K562 (cell line): Measurements from ENCODE around the gene FAM219A. TPM values are rescaled to one million over a fixed set of nuclear protein-coding genes. Genes with fewer than 3 reads are reported as not detected.
A peak's percentile ranks its signal among the peaks of the same experiment; 100 is the strongest.

Experiments used
- ATAC-seq: fragments of 200-7000 bp; cut with Tn5 transposase; 3 replicates; pipeline ENCODE4 v1.9.1; 2020; ENCODE audit warnings: moderate library complexity
- BruUV-seq: library from RNA; stranded (reverse); fragments of 400-500 nt; replicated peaks from 2 replicates; lab custom pipeline; 2021; lab: Mats Ljungman, UMichigan
- CTCF ChIA-PET: fragments of 300-600 bp; formaldehyde crosslinking; extraction: SDS; loops from one replicate; lab custom pipeline; 2021; ENCODE audit warnings: low intra/inter-chr PET ratio; lab: Yijun Ruan, JAX
- POLR2A ChIA-PET: fragments of 300-600, 350-650 bp; sonication (Branson Sonifier 250); formaldehyde crosslinking; extraction: SDS; loops from one replicate; lab custom pipeline; 2021; ENCODE audit warnings: antibody characterized with exemption, inconsistent platforms; lab: Yijun Ruan, JAX
- DNase-seq, 4 experiments: peaks; one replicate each; pipeline versions ENCODE4 v3.0.0 to v3.0.0-alpha.2; 2011 to 2018; ENCODE audit warnings: low spot score in 3 of 4, mixed read lengths in 3 of 4; ENCODE audit errors: extremely low read depth in 1 of 4
- FAIRE-seq: peaks from 2 replicates; lab custom pipeline; 2011; peaks lifted over from hg19 to GRCh38; lab: Jason Lieb, UNC
- H2AFZ ChIP-seq: 2 replicates; pipeline ENCODE4 v1.6.0; 2011; ENCODE audit warnings: low read depth, low read length, control low read depth, inconsistent platforms
- H3K27ac ChIP-seq: fragments of 200-600 bp; 3 replicates; pipeline ENCODE4 v1.8.0; 2011; ENCODE audit warnings: low read depth, mild to moderate bottlenecking, control low read depth, inconsistent platforms, low read length, moderate library complexity, mixed read lengths; ENCODE audit errors: extremely low read depth
- H3K27me3 ChIP-seq, 2 experiments: fragments of 300-600 bp in 1 of 2; 2 replicates in 1 of 2; 3 replicates in 1 of 2; pipeline versions ENCODE4 v1.6.0 to v1.8.0; 2011; ENCODE audit warnings: inconsistent platforms in 2 of 2, low read length in 2 of 2, mild to moderate bottlenecking in 1 of 2, mixed read lengths in 1 of 2, moderate library complexity in 1 of 2; ENCODE audit not compliant: control insufficient read depth in 2 of 2, insufficient read depth in 2 of 2
- H3K36me3 ChIP-seq: fragments of 300-600 bp; 3 replicates; pipeline ENCODE4 v1.8.0; 2011; ENCODE audit warnings: mild to moderate bottlenecking, low read length, inconsistent platforms; ENCODE audit not compliant: control insufficient read depth, insufficient read depth
- H3K4me1 ChIP-seq, 2 experiments: fragments of 200-600 bp in 1 of 2; replicated peaks in 1 of 2; 2 replicates in 1 of 2; 3 replicates in 1 of 2; pipeline versions ENCODE4 v1.5.1 to v1.8.0; 2011; ENCODE audit warnings: inconsistent platforms in 2 of 2, low read length in 2 of 2, mild to moderate bottlenecking in 1 of 2, mixed read lengths in 1 of 2, moderate library complexity in 1 of 2; ENCODE audit not compliant: control insufficient read depth in 2 of 2, insufficient read depth in 2 of 2
- H3K4me2 ChIP-seq: 2 replicates; pipeline ENCODE4 v1.6.1; 2011; ENCODE audit warnings: low read length, control low read depth, inconsistent platforms, mixed read lengths; ENCODE audit not compliant: insufficient read depth
- H3K4me3 ChIP-seq: fragments of 200-600 bp; sonication (generic), shearing (Covaris generic); 2 replicates; pipeline ENCODE4 v1.5.1; 2016; ENCODE audit warnings: control low read depth, inconsistent platforms
- H3K79me2 ChIP-seq: fragments of 200-600 bp; 3 replicates; pipeline ENCODE4 v1.8.0; 2011; ENCODE audit warnings: low read length, inconsistent platforms; ENCODE audit not compliant: control insufficient read depth, insufficient read depth
- H3K9ac ChIP-seq, 2 experiments: 2 replicates each; pipeline versions ENCODE4 v1.6.0 to v1.6.1; 2011; ENCODE audit warnings: low read depth in 2 of 2, low read length in 2 of 2, control low read depth in 1 of 2, inconsistent platforms in 1 of 2, mild to moderate bottlenecking in 1 of 2, mixed read lengths in 1 of 2; ENCODE audit not compliant: insufficient read depth in 1 of 2
- H3K9me1 ChIP-seq: one replicate; pipeline ENCODE4 v1.6.0; 2011; ENCODE audit warnings: inconsistent platforms, mild to moderate bottlenecking, low read length, moderate library complexity; ENCODE audit not compliant: control insufficient read depth, insufficient read depth
- H3K9me3 ChIP-seq: replicated peaks from 2 replicates; pipeline ENCODE4 v1.5.1; 2011; ENCODE audit warnings: low read depth, low read length, inconsistent platforms; ENCODE audit not compliant: control insufficient read depth, insufficient read depth
- H4K20me1 ChIP-seq: replicated peaks from 2 replicates; pipeline ENCODE4 v1.6.1; 2011; ENCODE audit warnings: low read length, inconsistent platforms, mixed read lengths; ENCODE audit not compliant: control insufficient read depth, insufficient read depth
- DLX4 ChIP-seq: fragments of 250-450 bp; sonication (Bioruptor Pico); IDR thresholded peaks from 2 replicates; pipeline ENCODE4 v1.6.1; 2021; ENCODE audit warnings: mild to moderate bottlenecking
- EZH2 ChIP-seq: IDR thresholded peaks from 2 replicates; pipeline ENCODE4 v1.6.1; 2012; ENCODE audit warnings: low read depth, mild to moderate bottlenecking, inconsistent platforms, low read length, borderline replicate concordance
- NR0B1 ChIP-seq: fragments of 450-650 bp; IDR thresholded peaks from one replicate; pipeline ENCODE4 v1.6.1; 2018; ENCODE audit warnings: mild to moderate bottlenecking, moderate library complexity; ENCODE audit not compliant: partially characterized antibody
- TRIM24 ChIP-seq, 2 experiments: fragments of 450-650 bp; IDR thresholded peaks; 2 replicates each; pipeline ENCODE4 v1.6.1; 2016
- ZNF121 ChIP-seq: sonication (generic); formaldehyde crosslinking; conservative IDR thresholded peaks from 2 replicates; pipeline ENCODE4 v1.8.0; 2022; ENCODE audit warnings: missing genetic modification reagents
- ZNF696 ChIP-seq: fragments of 250-450 bp; sonication (Bioruptor Pico); conservative IDR thresholded peaks from 2 replicates; pipeline ENCODE4 v1.4.0; 2020; ENCODE audit warnings: mild to moderate bottlenecking, moderate library complexity
- WGBS: fragments of 100-300 bp; shearing (Covaris generic); methylation state at CpG from one replicate; pipeline ENCODE4 v1.1.6; 2016; ENCODE audit warnings: low coverage, mixed read lengths; ENCODE audit not compliant: insufficient coverage; ENCODE audit errors: missing lambda C conversion rate; 5-methylcytosine and 5-hydroxymethylcytosine counted together
- in situ Hi-C: fragments of 300-500 bp; cut with MboI; formaldehyde crosslinking; loops from 4 replicates; pipeline ENCODE4 v1.15.0; 2018; ENCODE audit warnings: inconsistent platforms, mixed read lengths
- intact Hi-C: fragments of 100-400 bp; cut with micrococcal nuclease; formaldehyde crosslinking; loops from 2 replicates; pipeline ENCODE4 v1.14.2; 2022
- polyA plus RNA-seq, 8 experiments: library from polyadenylated mRNA; depleted of rRNA in 4 of 8; stranded (reverse) in 5 of 8; unstranded in 3 of 8; fragments of >200 nt; fragmentation: Nextera tagmentation in 2 of 8; fragmentation: Illumina TruSeq in 1 of 8; extraction: Ambion mirVana in 2 of 8; extraction: Trizol in 1 of 8; gene quantifications; 2 replicates each; pipeline versions ENCODE4 v1.2.1 to v1.2.3, GENCODE V29; 2011 to 2014; ENCODE audit warnings: inconsistent platforms in 1 of 8, missing spikeins in 1 of 8
- total RNA-seq, 7 experiments: library from RNA; depleted of rRNA in 6 of 7; stranded (reverse); fragments of >200 nt in 6 of 7; fragmentation: Illumina TruSeq in 2 of 7; extraction: Trizol in 2 of 7; gene quantifications; 2 replicates each; pipeline versions ENCODE4 v1.2.1 to v1.2.3, GENCODE V29; 2011 to 2021; ENCODE audit warnings: low replicate concordance in 1 of 7
- TF ChIP-seq, protein P1 (sequence below): sonication (generic); formaldehyde crosslinking; IDR thresholded peaks from 2 replicates; pipeline ENCODE4 v1.9.0; 2022; ENCODE audit warnings: mild to moderate bottlenecking, missing genetic modification reagents
- TF ChIP-seq, protein P2 (sequence below), 2 experiments: IDR thresholded peaks in 1 of 2; conservative IDR thresholded peaks in 1 of 2; 2 replicates each; pipeline ENCODE4 v1.6.1; 2016; ENCODE audit warnings: low read depth in 2 of 2, mild to moderate bottlenecking in 1 of 2, missing compliant biosample characterization in 1 of 2, missing genetic modification characterization in 1 of 2, moderate library complexity in 1 of 2

FAM219A gene
- total and polyA plus RNA-seq, 9 of the 15 experiments (the other 6 are each of a cell fraction or from before 2014, with no cell fraction given): 0.63 to 8.6 (median 2.9) TPM

DNA sequence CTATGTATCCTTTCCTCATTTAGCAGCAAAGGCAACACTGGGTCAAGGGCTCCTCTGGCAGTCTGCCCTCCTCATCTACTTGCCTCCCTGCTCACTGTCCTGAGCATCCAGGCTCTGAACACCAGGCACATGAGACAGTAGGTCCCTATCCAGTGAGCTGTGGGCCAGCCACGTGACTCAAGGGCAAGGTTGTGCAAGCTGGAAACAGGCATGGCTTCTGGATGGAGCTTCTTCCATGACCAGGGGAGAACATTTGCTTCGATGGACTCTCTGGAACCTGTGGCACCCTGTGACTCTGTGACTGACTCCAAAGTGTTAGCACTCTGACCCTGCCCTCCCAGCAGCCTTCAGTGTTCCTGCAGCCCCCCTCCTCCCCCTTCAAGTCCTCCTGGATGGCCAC, 33.2 kb upstream of the FAM219A start:
- ChIA-PET CTCF (no interaction called here), POLR2A (no interaction called here)
- Histone ChIP-seq H3K79me2 (no peaks in the 10 kb centered on the region), H3K9ac (no peak overlapping the region), H2AFZ (no peak overlapping the region), H3K4me3 (no peak overlapping the region), H3K4me1 (no peaks in the 10 kb centered on the region), H3K4me2 (no peak overlapping the region), H3K27ac (no peak overlapping the region), H3K36me3 (no peaks in the 10 kb centered on the region), H3K9me3 (no peaks in the 10 kb centered on the region), H4K20me1 (peaks cover 4% of the 10 kb centered on the region; the same call in 1 of the 2 replicates), H3K27me3 (peaks cover 0 to 7% of the 10 kb centered on the region in 2 experiments; a peak in 2 of 5 replicates), H3K9me1 (no peaks in the 10 kb centered on the region)
- intact Hi-C loops (no loop called here), in situ Hi-C loops (loop anchor here (10.0 kb wide), 1 partner anchor 67 kb away; no protein-coding TSS in a partner anchor)
- ATAC-seq (no peak), DNase-seq (no peak), FAIRE-seq (no peak)
- TF ChIP-seq EZH2: no peak
- TF ChIP-seq, protein P1, sequence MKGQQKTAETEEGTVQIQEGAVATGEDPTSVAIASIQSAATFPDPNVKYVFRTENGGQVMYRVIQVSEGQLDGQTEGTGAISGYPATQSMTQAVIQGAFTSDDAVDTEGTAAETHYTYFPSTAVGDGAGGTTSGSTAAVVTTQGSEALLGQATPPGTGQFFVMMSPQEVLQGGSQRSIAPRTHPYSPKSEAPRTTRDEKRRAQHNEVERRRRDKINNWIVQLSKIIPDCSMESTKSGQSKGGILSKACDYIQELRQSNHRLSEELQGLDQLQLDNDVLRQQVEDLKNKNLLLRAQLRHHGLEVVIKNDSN: 0 out of 2 replicates have a peak, but pooled peaks have one; percentile 20
- 0% methylated on average over 1 of the region's 2 CpGs for WGBS
- BruUV-seq: no TSS peak

GRCh38 chr9:34490760-34491159, 32.4 kb upstream of the FAM219A start:
- 0% methylated on average over 3 of the region's 3 CpGs for WGBS
- H3K36me3 ChIP-seq: no peaks in the 10 kb centered on the region
- H3K27ac ChIP-seq: no peak overlapping the region
- BruUV-seq: no TSS peak
- intact Hi-C loops (no loop called here), in situ Hi-C loops (loop anchor here (10.0 kb wide), 1 partner anchor 66 kb away; no protein-coding TSS in a partner anchor)
- peaks cover 3% of the 10 kb centered on the region; the same call in 1 of the 2 replicates for H4K20me1 ChIP-seq
- no peak overlapping the region for H3K4me2 ChIP-seq
- H3K27me3 ChIP-seq: peaks cover 0 to 7% of the 10 kb centered on the region in 2 experiments; a peak in 2 of 5 replicates
- no peaks in the 10 kb centered on the region for H3K9me1 ChIP-seq
- no peak overlapping the region for H3K4me3 ChIP-seq
- no peaks in the 10 kb centered on the region for H3K9me3 ChIP-seq
- ChIA-PET CTCF (no interaction called here), POLR2A (interaction anchor here (0.6 kb wide), 1 partner anchor 24 kb away, joined by 3 read pairs; no protein-coding TSS in a partner anchor)
- H3K4me1 ChIP-seq: no peaks in the 10 kb centered on the region
- FAIRE-seq: no peak
- no peak for ATAC-seq
- H3K79me2 ChIP-seq: no peaks in the 10 kb centered on the region
- DNase-seq: no peak
- H3K9ac ChIP-seq: no peak overlapping the region
- H2AFZ ChIP-seq: no peak overlapping the region
- TF ChIP-seq TRIM24 (IDR thresholded peaks at IDR 0.05): no peak
- TF ChIP-seq ZNF696 (CRISPR knock-in tag): no peak
- TF ChIP-seq NR0B1: no peak
- TF ChIP-seq ZNF121 (CRISPR knock-in tag): no peak
- TF ChIP-seq, protein P2, sequence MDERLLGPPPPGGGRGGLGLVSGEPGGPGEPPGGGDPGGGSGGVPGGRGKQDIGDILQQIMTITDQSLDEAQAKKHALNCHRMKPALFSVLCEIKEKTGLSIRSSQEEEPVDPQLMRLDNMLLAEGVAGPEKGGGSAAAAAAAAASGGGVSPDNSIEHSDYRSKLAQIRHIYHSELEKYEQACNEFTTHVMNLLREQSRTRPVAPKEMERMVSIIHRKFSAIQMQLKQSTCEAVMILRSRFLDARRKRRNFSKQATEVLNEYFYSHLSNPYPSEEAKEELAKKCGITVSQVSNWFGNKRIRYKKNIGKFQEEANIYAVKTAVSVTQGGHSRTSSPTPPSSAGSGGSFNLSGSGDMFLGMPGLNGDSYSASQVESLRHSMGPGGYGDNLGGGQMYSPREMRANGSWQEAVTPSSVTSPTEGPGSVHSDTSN (CRISPR knock-in tag; IDR thresholded peaks at IDR 0.05; ENCODE audit: low read depth): no peak
- TF ChIP-seq, protein P2 (tag; conservative IDR thresholded peaks at IDR 0.05; ENCODE audit: low read depth): no peak
- TF ChIP-seq DLX4 (CRISPR knock-in tag): no peak
